ENCODE data around the gene BANF2. TPM values are rescaled to one million over a fixed set of nuclear protein-coding genes. Genes with fewer than 3 reads are reported as not detected.
A peak's percentile ranks its signal among the peaks of the same experiment; 100 is the strongest.

BANF2 gene
- not detected in 2 replicates for total RNA-seq (2012; rRNA removed)
- polyA plus RNA-seq (2012; rRNA removed), result not detected in 2 replicates
- polyA plus RNA-seq (2012; cell fraction: cytosol; rRNA removed), result not detected in 2 replicates
- not detected in 2 replicates for polyA plus RNA-seq (2012; cell fraction: nucleus; rRNA removed; ENCODE audit: low replicate concordance)
- not detected for Bru-seq, nascent RNA
- percentile 2 among the genes with signal in this experiment for BruChase-seq, experiment 1, labeled RNA remaining after a 6-hour chase
- BruChase-seq, experiment 2, labeled RNA remaining after a 2-hour chase, result percentile 2 among the genes with signal in this experiment
- long read RNA-seq, result 0 reads

GRCh38 chr20:17699931-17700351, at the start of gene BANF2:
BANF2 (plus strand) TSS chr20:17699966; CDS start chr20:17725026, 25,060 bp downstream.
- no peaks in the 10 kb centered on the region for H3K9me1 ChIP-seq (ENCODE audit: insufficient read depth, low read length)
- no peaks in the 10 kb centered on the region for H3K4me1 ChIP-seq (ENCODE audit: control insufficient read depth, insufficient read depth, low read length)
- H3K36me3 ChIP-seq (ENCODE audit: control insufficient read depth, insufficient read depth, low read length), result no peaks in the 10 kb centered on the region
- no peak within 1 kb of the TSS for H3K4me2 ChIP-seq (ENCODE audit: low read depth, low read length)
- no peak within 1 kb of the TSS for H3K56ac ChIP-seq (ENCODE audit: extremely low read depth, insufficient read depth, low read length)
- H4K91ac ChIP-seq (ENCODE audit: insufficient read depth, low read depth, low read length), result no peak within 1 kb of the TSS
- dilution Hi-C loops (cut with HindIII; ENCODE audit: low sequenced_read_pairs, unreplicated experiment) (no loop called here), intact Hi-C loops (cut with micrococcal nuclease) (no loop called here), in situ Hi-C loops (cut with MboI; ENCODE audit: low sequenced_read_pairs) (no loop called here)
- no peak within 1 kb of the TSS for H2BK120ac ChIP-seq (ENCODE audit: low read depth, low read length)
- CTCF ChIA-PET, result no interaction called here
- H2AK5ac ChIP-seq (ENCODE audit: low read depth, low read length), result no peak within 1 kb of the TSS
- no peaks in the 10 kb centered on the region for H4K20me1 ChIP-seq (ENCODE audit: insufficient read depth, low read length)
- no peak within 1 kb of the TSS for H2BK15ac ChIP-seq (ENCODE audit: low read depth, low read length)
- H2BK20ac ChIP-seq (ENCODE audit: low read depth, low read length), result no peak within 1 kb of the TSS
- WGBS, 2 experiments (ENCODE audit: extremely low coverage in 2 of 2, insufficient read length in 1 of 2), result no CpG with 5 or more reads among the region's 3 CpGs
- no peak within 1 kb of the TSS for H2BK5ac ChIP-seq (ENCODE audit: low read depth, low read length, poor library complexity, severe bottlenecking)
- H3K18ac ChIP-seq (ENCODE audit: low read depth, low read length), result no peak within 1 kb of the TSS
- no peak within 1 kb of the TSS for H2AFZ ChIP-seq (replicated peaks; ENCODE audit: low read length, poor library complexity)
- BruUV-seq (replicated peaks), result no TSS peak
- no peak within 1 kb of the TSS for H3K4me3 ChIP-seq (ENCODE audit: insufficient read depth, low read depth, low read length)
- H3K9me3 ChIP-seq (ENCODE audit: control insufficient read depth, insufficient read depth, low read length), result no peaks in the 10 kb centered on the region; the same call in 1 of the 2 replicates
- no peak within 1 kb of the TSS for H3K9ac ChIP-seq (ENCODE audit: low read depth, low read length)
- H3K4ac ChIP-seq (ENCODE audit: low read depth, low read length), result no peak within 1 kb of the TSS
- POLR2A ChIA-PET (ENCODE audit: unreplicated experiment), result no interaction called here
- no peak within 1 kb of the TSS for H3K14ac ChIP-seq (replicated peaks; ENCODE audit: low read depth, low read length)
- DNase-seq (no peak), ATAC-seq (ENCODE audit: low read depth) (no peak)
- no peak within 1 kb of the TSS for H3K27ac ChIP-seq (ENCODE audit: insufficient read depth, low read length)
- no peak within 1 kb of the TSS for H4K5ac ChIP-seq (ENCODE audit: low read depth, low read length)
- H3K23ac ChIP-seq (ENCODE audit: low read depth, low read length), result no peak within 1 kb of the TSS
- TF ChIP-seq NFE2L2 (IDR thresholded peaks at IDR 0.05; ENCODE audit: low read depth, low read length) (no peak), ELK1 (IDR thresholded peaks at IDR 0.05; ENCODE audit: borderline replicate concordance, low read depth, low read length) (no peak), FOS (IDR thresholded peaks at IDR 0.05; ENCODE audit: low read depth, low read length) (no peak), RAD21 (IDR thresholded peaks at IDR 0.05; ENCODE audit: low read length) (no peak), RCOR1 (IDR thresholded peaks at IDR 0.05; ENCODE audit: insufficient replicate concordance, low read length) (no peak), CEBPB (IDR thresholded peaks at IDR 0.05; ENCODE audit: low read depth, low read length) (no peak), USF2 (IDR thresholded peaks at IDR 0.05; ENCODE audit: low read depth, low read length) (no peak), POLR2A (IDR thresholded peaks at IDR 0.05; ENCODE audit: low read depth, low read length) (no peak), RFX5 (IDR thresholded peaks at IDR 0.05; ENCODE audit: low read depth, low read length) (no peak), MXI1 (IDR thresholded peaks at IDR 0.05; ENCODE audit: borderline replicate concordance, low read depth, low read length) (no peak), SMC3 (IDR thresholded peaks at IDR 0.05; ENCODE audit: low read depth, low read length) (no peak), MAZ (IDR thresholded peaks at IDR 0.05; ENCODE audit: borderline replicate concordance, low read depth, low read length) (no peak), BHLHE40 (IDR thresholded peaks at IDR 0.05; ENCODE audit: low read depth, low read length) (no peak), MAFK (IDR thresholded peaks at IDR 0.05; ENCODE audit: low read depth, low read length) (no peak), CHD1 (IDR thresholded peaks at IDR 0.05; ENCODE audit: low read depth, low read length) (no peak), CTCF (conservative IDR thresholded peaks at IDR 0.05; ENCODE audit: low read depth, low read length) (no peak)
- no peaks in the 10 kb centered on the region for H3K79me1 ChIP-seq (ENCODE audit: low read depth in 1 of 2, low read length in 2 of 2)
- H4K8ac ChIP-seq (ENCODE audit: low read depth in 2 of 2, low read length in 2 of 2), result no peak within 1 kb of the TSS
- H3K27me3 ChIP-seq (ENCODE audit: control insufficient read depth, insufficient read depth, low read length), result peaks cover 5% of the 10 kb centered on the region
- no peak within 1 kb of the TSS for H2AK9ac ChIP-seq (replicated peaks; ENCODE audit: low read depth, low read length, poor library complexity)

Measured in IMR-90 (cell line).